Left lobe of liver (tissue), 2 donors: ENCODE measurements around the gene ABCB1. TPM values are rescaled to one million over a fixed set of nuclear protein-coding genes. Genes with fewer than 3 reads are reported as not detected.

Experiments used
- ATAC-seq: fragments of 200-7000 bp; cut with Tn5 transposase; one replicate; pipeline ENCODE4 v1.9.1; 2020; ENCODE audit warnings: mild to moderate bottlenecking, moderate library complexity
- DNase-seq: peaks from one replicate; pipeline ENCODE4 v3.0.0-alpha.2; 2020; ENCODE audit warnings: low spot score
- total RNA-seq: library from RNA; stranded (reverse); gene quantifications from one replicate; pipeline ENCODE4 v1.2.1, GENCODE V29; 2021
- donor health status: DM: no; HTN: no; CAD: no; lungs with moderate emphysema.
- donor health status: DM: no; HTN: yes; CAD: no.

ABCB1 gene
- total RNA-seq, 1 donor from 2014 or later = 33.4 TPM

GRCh38 chr7:87517136-87517815 is 83.4 kb downstream of the ABCB1 start:
- ATAC-seq (no peak), DNase-seq (no peak)

- ATAC-seq (no peak), DNase-seq (no peak)
Measured at GRCh38 chr7:87513735-87514335, 86.8 kb downstream of the ABCB1 start.

DNA sequence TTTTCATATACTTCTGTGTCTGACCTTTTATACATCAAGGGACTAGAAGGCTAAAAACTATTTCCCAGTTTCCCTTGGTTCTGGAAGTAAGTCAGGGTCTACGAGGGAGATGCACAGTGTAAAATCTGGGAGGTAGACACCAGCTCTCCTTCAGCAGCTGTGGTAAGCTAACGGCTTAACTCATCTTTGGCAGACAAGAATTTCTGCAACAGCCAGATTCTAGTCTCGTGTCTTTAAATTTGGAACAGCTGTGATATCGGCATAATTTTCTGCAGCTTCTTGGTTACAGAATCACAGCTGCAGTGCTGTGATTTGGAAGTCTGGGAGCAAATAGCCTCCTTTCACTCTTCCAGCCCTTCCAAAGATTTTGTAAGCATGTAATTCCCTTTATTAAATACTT is 87.8 kb downstream of the ABCB1 start:
- DNase-seq (no peak), ATAC-seq (no peak)

GRCh38 chr7:87511510-87511909 is 89.2 kb downstream of the ABCB1 start:
- ATAC-seq (no peak), DNase-seq (no peak)

- ATAC-seq (no peak), DNase-seq (no peak)
Measured at GRCh38 chr7:87510411-87510875, 90.2 kb downstream of the ABCB1 start.

DNA sequence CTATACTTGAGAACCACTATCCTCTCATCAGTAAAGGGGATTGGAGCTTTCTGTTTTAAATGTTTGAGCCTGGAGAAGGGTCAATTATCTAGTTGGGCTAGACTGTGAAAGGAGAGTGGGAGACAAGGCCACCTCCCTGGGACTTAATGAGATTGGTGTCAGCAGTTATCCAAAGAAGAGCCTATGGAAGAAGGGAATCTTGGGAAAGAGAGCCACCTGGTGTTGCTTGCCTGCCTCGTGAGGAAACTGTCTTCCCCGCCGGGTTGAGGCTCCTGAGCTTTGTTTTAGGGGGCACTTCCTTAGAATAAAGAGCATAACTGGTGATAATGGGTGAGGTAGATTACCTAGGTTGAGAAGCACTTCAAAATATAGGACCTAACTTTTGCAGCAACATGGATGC is 93.2 kb downstream of the ABCB1 start:
- DNase-seq = no peak
- ATAC-seq = peak; percentile 67

DNA sequence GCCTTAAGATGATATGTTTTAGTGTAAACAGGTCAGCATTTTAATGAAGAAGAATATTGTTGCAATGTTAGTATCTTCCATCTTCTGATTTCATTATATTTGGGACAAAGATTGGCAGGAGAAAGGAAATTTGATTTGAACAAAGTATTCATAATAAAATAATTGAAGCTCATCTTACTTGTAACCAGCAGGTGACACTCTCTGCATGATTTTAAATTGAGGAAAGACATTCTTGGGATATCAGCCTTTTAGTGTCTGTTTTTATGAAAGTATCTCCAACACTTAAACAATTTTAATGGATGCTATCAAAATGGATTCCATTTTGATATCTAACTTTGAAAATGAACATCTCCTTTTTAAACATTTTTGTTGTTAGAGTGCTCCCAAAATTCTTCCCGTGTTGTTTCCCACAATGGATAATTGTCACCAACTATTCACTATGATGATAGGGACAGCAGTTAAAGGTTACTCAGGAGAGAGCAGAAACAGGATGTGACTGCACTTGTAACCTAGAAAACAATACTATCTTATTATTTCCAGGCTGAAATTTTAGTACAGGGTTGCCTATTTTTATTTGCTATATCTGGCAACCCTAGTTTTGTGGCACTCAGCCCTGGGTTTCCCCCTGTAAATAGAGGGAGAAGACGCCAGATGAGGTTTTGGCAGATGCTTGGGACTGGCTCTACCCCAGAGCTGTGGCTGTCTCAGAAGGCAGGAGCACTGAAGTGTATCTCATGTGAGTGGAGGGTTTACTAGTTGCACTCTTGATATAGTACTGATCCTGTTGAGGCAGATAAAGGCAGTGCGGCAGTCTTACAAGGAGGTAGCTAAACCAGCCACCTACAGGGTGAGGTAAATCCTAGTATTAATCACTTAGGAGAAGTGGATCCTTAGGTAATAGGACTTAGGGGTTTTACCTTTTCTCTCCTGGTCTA is 94.2 kb downstream of the ABCB1 start:
- ATAC-seq (peak; percentile 75), DNase-seq (no peak)

DNA sequence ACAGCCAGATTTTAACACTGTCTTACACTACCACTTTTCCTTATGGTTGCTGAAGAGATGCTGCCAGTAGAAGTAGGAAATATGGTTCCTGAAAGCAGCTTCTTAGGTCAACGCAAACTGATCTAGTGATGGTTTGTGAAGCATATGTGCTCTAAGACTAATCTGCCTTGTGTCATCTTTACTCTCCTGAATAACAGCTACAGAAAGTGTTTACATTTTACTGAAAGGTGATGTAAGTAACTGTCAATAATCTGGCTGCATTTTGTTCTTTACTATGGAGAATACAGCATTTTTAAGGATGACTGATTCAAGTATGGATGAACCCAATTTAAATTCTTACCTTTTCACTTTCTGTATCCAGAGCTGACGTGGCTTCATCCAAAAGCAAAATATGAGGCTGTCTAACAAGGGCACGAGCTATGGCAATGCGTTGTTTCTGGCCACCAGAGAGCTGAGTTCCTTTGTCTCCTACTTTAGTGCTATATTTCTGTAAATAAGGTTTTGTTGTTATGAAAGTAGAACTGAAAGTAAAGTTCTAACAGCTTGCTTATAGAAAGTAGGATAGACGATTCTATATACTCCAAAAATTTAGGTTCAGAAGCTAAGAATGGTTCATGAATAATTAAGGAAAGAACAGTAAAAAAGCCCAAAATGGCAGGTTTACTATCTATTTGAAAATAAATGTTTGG is 95.0 kb downstream of the ABCB1 start:
- no peak for DNase-seq
- ATAC-seq = no peak

GRCh38 chr7:87505122-87505521 is 95.6 kb downstream of the ABCB1 start:
- DNase-seq (no peak), ATAC-seq (peak; percentile 32)

- ATAC-seq (peak; percentile 69), DNase-seq (peak; percentile 63)
Measured at GRCh38 chr7:87499494-87499893, 101.2 kb downstream of the ABCB1 start.

DNA sequence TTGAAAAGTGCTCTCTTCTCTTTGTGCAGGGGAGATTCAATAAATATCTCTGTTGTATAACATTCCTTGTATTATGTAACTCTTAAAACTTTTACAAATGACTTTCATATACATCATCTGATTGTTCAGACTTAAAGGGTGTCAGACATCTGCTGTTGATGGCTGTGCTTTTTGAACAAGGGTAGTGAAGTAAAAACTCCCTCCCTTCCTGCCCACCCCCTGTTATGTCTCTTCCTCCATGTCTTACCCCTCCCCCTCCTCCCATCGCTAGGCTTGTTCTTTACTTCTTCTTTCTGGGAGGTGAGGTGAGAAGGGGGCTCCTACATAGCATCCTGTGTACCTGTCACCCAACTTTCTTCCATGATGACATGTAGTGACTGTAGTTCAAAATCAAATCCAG is 101.8 kb downstream of the ABCB1 start:
- DNase-seq (no peak), ATAC-seq (no peak)

DNA sequence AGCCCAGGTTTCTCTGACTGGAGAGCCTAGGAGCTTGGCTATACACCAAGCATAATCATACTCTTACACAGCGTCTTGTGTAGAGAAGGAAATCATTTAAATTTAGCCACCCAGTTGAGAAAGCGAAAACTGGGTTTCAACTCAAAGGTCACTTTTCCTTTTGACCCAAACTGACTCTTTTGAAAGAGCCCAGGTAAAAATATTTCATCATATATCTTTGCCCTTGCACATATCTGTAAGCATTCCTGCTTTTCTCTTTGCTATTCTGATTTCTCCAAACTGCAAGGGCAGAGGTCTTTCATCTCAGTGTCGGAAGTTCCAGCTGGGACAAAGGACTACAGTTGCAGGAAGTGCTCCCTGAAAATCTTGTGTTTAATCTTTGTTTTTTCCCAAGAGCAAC is 103.2 kb downstream of the ABCB1 start:
- ATAC-seq (peak; percentile 82), DNase-seq (peak; percentile 72)

DNA sequence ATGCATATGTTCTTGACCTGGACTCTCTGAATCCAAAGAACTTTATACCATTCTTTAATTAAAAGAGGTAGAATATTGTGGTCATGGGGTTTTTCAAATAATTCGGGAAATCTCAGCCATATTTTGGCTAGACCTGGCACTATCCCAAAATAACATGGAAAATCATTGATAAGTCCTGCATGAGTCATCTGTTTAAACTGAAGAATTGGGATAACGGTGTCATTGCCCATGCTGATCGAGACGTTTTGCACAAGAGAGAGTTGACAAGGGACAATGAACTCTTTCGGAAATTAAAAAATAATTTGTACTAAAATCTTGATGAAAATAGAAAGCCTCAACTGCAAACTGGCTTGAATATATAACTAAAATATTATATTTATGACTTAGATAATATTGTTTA is 105.3 kb downstream of the ABCB1 start:
- no peak for DNase-seq
- peak; percentile 24 for ATAC-seq

- ATAC-seq (no peak), DNase-seq (no peak)
Measured at GRCh38 chr7:87494454-87494853, 106.2 kb downstream of the ABCB1 start.

GRCh38 chr7:87483131-87483530 is 117.6 kb downstream of the ABCB1 start:
- ATAC-seq = peak; percentile 19

GRCh38 chr7:87482115-87482514 is 118.6 kb downstream of the ABCB1 start:
- peak; percentile 89 for ATAC-seq
- DNase-seq = peak; percentile 79

More at GRCh38 chr7:87483131-87483530, 117.6 kb downstream of the ABCB1 start:
- no peak for DNase-seq

- ATAC-seq (no peak), DNase-seq (no peak)
Measured at GRCh38 chr7:87480386-87480785, 120.3 kb downstream of the ABCB1 start.

- ATAC-seq = no peak
Measured at GRCh38 chr7:87479951-87480350, 120.7 kb downstream of the ABCB1 start.

DNA sequence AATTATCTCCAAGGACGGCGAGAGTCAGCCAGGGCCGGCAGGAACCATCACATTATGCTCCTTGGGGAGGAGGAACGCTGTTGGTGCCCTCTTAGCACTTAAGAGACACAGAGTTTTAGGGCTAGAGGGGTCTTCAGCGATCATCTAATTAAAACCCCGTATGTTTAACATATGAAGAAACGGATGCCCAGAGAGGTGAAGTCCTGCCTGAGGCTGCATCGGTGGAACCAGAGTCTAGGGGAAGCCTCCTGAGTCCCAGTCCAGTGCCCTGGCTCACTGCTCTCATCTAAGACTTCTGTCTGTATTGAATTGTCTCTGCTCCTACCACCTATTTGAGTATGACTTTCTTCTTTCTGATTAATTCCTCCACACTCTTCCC is 124.5 kb downstream of the ABCB1 start:
- DNase-seq = no peak
- ATAC-seq = peak; percentile 4

More at GRCh38 chr7:87479951-87480350, 120.7 kb downstream of the ABCB1 start:
- no peak for DNase-seq

- peak; percentile 82 for DNase-seq
- ATAC-seq = peak; percentile 86
Measured at GRCh38 chr7:87475359-87476178, 125.1 kb downstream of the ABCB1 start, which contains the start of gene ABCB4. Gene ABCB4, minus strand, starts transcription at chr7:87475680. Its CDS starts 215 bp downstream, at chr7:87475465.
